Neural cell (in vitro differentiated cells): Measurements from ENCODE around the gene FOXP2.

Source experiments
- EP300 ChIP-seq: fragments of 450-650 bp; conservative IDR thresholded peaks from 2 replicates; pipeline ENCODE4 v1.6.1; 2014; ENCODE audit warnings: antibody characterized with exemption, mild to moderate bottlenecking, moderate library complexity; ENCODE audit not compliant: poor library complexity, severe bottlenecking
- EZH2 ChIP-seq: fragments of 200-600, 300-800 bp; shearing (Covaris generic), sonication (generic); IDR thresholded peaks from 2 replicates; pipeline ENCODE4 v1.6.1; 2014; ENCODE audit warnings: antibody characterized with exemption, low read length, borderline replicate concordance, mild to moderate bottlenecking; ENCODE audit not compliant: insufficient read depth, poor library complexity, severe bottlenecking
- POLR2AphosphoS5 ChIP-seq: IDR thresholded peaks from 2 replicates; pipeline ENCODE4 v1.6.1; 2012
- RAD21 ChIP-seq: fragments of 450-650 bp; conservative IDR thresholded peaks from 2 replicates; pipeline ENCODE4 v1.6.1; 2014; ENCODE audit warnings: antibody characterized with exemption, mild to moderate bottlenecking, moderate library complexity
- TF ChIP-seq, protein P1 (sequence below): fragments of 450-650 bp; IDR thresholded peaks from 2 replicates; pipeline ENCODE4 v1.5.1; 2014; ENCODE audit warnings: antibody characterized with exemption, mild to moderate bottlenecking, moderate library complexity; ENCODE audit not compliant: poor library complexity, severe bottlenecking
- TF ChIP-seq, protein P2 (sequence below): IDR thresholded peaks from 2 replicates; pipeline ENCODE4 v1.6.1; 2012; ENCODE audit warnings: borderline replicate concordance

DNA sequence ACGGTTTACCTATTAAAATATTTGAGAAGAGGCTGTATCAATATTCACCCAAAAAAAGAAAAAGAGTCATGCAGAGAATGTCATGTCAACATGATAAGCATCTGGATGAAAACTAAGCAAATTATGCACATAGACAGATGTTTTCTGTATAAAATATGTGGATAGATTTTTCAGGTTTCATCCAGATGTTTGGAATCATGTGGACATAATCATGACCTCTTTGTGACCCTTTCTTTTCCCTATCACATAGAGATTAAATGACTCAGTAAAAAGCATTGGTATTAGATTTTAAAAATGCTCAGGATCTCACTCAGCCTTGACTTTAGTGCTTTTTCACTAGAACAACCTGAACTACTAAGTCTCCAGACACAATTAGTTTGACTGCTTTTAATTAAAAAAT is 90.0 kb downstream of the FOXP2 start:
- TF ChIP-seq, protein P1, sequence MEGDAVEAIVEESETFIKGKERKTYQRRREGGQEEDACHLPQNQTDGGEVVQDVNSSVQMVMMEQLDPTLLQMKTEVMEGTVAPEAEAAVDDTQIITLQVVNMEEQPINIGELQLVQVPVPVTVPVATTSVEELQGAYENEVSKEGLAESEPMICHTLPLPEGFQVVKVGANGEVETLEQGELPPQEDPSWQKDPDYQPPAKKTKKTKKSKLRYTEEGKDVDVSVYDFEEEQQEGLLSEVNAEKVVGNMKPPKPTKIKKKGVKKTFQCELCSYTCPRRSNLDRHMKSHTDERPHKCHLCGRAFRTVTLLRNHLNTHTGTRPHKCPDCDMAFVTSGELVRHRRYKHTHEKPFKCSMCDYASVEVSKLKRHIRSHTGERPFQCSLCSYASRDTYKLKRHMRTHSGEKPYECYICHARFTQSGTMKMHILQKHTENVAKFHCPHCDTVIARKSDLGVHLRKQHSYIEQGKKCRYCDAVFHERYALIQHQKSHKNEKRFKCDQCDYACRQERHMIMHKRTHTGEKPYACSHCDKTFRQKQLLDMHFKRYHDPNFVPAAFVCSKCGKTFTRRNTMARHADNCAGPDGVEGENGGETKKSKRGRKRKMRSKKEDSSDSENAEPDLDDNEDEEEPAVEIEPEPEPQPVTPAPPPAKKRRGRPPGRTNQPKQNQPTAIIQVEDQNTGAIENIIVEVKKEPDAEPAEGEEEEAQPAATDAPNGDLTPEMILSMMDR = no peak
- no peak for TF ChIP-seq EP300
- no peak for TF ChIP-seq RAD21
- TF ChIP-seq, protein P2, sequence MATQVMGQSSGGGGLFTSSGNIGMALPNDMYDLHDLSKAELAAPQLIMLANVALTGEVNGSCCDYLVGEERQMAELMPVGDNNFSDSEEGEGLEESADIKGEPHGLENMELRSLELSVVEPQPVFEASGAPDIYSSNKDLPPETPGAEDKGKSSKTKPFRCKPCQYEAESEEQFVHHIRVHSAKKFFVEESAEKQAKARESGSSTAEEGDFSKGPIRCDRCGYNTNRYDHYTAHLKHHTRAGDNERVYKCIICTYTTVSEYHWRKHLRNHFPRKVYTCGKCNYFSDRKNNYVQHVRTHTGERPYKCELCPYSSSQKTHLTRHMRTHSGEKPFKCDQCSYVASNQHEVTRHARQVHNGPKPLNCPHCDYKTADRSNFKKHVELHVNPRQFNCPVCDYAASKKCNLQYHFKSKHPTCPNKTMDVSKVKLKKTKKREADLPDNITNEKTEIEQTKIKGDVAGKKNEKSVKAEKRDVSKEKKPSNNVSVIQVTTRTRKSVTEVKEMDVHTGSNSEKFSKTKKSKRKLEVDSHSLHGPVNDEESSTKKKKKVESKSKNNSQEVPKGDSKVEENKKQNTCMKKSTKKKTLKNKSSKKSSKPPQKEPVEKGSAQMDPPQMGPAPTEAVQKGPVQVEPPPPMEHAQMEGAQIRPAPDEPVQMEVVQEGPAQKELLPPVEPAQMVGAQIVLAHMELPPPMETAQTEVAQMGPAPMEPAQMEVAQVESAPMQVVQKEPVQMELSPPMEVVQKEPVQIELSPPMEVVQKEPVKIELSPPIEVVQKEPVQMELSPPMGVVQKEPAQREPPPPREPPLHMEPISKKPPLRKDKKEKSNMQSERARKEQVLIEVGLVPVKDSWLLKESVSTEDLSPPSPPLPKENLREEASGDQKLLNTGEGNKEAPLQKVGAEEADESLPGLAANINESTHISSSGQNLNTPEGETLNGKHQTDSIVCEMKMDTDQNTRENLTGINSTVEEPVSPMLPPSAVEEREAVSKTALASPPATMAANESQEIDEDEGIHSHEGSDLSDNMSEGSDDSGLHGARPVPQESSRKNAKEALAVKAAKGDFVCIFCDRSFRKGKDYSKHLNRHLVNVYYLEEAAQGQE = no peak
- no peak for TF ChIP-seq EZH2
- TF ChIP-seq POLR2AphosphoS5 = no peak
